NCI-H82 (cell line): ENCODE data around the gene C2orf76.

Experiments used
- DNase-seq: peaks from one replicate; lab custom pipeline; 2025; lab: John Stamatoyannopoulos, UW

C2orf76 gene

DNA sequence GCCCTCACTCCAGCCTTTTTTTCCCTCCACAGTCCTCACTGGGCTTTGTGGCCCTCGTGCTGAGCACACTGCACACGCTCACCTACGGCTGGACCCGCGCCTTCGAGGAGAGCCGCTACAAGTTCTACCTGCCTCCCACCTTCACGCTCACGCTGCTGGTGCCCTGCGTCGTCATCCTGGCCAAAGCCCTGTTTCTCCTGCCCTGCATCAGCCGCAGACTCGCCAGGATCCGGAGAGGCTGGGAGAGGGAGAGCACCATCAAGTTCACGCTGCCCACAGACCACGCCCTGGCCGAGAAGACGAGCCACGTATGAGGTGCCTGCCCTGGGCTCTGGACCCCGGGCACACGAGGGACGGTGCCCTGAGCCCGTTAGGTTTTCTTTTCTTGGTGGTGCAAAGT is 103.6 kb downstream of the C2orf76 start:
- no peak for DNase-seq

DNA sequence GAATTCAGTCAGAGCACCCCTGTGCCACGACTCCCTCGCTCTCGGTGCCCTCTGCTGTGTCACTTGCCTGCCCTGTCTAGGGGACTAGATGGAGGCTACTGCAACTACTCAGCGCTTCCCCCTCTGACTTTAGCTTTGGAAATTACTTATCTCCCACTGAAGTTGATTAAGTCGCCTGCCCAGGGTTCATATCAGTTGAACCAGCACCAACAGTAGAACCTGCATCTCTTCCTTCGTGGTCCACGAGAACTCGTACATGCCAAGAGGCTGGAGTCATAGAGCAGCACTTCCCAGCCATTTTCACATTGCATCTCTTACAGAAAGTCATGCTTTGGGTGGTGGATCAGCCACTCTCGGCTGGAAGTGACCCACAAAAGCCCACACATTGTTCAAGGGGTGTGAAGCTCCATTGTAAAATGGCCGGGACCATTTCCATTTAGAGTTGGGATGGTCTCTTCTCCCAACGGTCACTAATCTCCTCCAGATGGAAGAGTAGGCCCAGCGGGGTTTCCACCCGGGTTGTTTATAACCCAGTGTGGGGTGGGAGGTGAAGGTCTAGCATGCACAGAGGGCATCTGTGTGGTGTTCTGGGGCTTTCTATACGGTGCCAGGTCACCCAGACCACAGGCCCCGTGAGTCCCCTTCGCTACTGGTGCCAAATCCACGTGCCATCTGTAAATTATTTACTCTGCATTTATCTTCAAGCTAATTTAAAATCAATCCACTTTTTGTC is 105.0 kb downstream of the C2orf76 start:
- no peak for DNase-seq

DNA sequence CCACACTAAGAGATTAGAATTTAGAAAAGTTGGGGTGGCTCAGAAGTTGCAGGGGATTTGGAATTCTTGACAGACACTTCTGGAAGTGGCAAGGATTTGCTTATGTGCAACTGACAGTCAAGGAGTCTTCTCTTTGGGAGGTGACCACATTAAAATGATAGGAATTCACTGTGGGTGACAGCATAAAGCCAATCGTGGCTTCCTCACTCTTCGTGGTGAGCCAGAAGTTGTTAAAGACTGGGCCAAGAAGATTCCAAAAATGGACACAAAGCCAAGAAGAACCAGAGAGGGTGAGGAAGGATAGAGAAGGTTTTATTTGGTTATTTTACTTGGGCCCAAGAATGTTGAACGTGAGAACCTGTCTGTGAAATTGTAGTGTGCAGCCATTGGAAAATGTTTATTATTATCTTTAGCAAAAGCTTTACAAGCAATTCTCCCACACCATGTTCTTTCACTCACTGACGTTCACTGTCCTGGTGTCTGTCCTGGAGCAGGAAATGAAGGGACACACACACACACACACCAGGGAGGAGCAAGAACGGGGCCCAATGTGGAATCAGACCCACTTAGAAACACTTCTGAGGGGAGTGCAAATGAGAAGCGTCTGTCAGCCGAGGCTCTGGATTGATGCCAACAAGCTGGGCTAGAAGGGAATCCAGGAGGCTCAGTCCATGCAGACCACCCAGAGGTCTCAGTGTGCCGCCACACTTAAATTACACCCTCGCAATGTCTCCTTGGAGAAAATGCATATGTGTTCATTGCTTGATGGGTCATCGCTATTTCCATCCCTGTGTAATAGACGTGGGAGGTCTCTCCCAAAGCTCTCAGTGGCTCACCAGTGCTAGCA is 105.8 kb downstream of the C2orf76 start:
- no peak for DNase-seq

DNA sequence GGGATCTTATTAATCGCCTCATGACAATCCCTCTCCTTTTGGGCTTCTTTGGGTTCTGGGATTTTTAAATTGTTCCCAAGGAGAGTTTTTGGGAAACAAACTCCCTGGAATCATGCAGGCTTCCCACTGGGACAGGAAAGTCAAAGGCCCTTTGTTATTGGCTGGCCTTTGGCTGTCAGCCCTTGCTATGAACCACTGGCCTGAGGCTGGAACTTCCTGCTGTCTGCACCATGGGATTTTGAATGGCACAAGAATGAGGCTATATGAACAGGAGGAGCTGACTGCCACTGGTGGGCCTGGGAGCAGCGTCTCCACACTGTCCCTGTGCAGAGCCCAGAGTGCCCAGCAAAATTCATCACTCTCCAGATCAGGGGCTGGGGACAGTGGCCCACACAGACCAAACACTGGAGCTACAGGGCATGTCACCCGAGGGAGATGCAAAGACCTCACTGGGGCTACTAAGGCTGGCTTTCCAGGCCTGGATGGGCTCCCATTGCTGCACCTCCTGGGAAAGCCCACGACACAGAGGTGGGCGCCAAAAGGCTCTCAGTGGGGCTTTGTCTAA is 107.3 kb downstream of the C2orf76 start:
- DNase-seq, result peak; percentile 60

DNA sequence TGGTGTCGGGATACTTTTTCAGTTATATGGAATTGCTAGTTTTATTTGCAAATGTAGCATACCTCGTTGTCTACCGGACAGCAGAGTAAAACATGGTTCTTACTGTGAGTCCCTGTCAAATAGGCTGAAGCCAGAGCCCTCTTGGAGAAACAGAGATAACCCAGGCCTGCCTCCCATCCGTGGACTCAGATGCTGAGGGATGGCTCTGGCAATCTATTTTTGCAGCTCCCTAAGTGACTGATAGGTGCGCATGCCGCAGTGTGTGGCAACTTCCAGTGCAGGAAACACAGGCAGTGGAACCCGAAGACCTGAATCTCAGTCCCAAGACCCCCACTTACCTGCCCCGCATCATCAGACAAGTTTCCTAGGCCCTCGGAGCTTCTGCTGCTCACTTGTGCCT is 109.4 kb downstream of the C2orf76 start:
- no peak for DNase-seq

GRCh38 chr2:119256582-119256921 is 110.1 kb downstream of the C2orf76 start:
- DNase-seq, result no peak

- peak; percentile 97 for DNase-seq
Observed at GRCh38 chr2:119255760-119256581, 110.7 kb downstream of the C2orf76 start.

- no peak for DNase-seq
Observed at GRCh38 chr2:119254601-119255080, 112.0 kb downstream of the C2orf76 start.

- DNase-seq, result no peak
Observed at GRCh38 chr2:119253760-119254600, 112.7 kb downstream of the C2orf76 start.

DNA sequence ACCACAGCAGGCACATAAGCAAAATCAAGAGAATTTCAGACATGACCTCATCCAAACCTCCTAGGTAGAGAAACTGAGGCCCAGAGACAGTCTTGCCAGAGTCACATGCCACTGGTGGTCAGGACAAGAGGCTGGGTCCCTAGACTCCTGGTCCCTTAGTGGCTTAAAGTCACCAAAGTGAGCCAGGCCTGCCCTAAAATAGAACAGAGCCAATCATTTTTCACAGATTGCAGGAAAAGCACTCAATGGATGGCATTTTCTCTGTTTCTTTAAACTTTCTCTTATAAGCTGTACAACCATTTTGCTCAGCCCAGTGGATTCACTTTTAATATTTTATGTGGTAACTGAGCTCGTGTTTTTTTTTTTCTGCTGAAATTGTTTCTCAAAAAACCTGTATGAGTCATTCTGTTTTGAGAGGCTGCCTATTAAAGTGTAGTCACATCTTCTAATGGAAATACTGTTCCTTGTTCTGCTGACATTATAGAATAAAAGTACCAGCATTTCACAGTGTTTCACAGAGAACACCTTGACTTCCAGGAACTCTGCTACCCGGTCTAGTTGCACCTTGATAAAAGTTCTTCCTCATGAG is 113.4 kb downstream of the C2orf76 start:
- no peak for DNase-seq
